ENCODE measurements around the gene TESK1.

DNA sequence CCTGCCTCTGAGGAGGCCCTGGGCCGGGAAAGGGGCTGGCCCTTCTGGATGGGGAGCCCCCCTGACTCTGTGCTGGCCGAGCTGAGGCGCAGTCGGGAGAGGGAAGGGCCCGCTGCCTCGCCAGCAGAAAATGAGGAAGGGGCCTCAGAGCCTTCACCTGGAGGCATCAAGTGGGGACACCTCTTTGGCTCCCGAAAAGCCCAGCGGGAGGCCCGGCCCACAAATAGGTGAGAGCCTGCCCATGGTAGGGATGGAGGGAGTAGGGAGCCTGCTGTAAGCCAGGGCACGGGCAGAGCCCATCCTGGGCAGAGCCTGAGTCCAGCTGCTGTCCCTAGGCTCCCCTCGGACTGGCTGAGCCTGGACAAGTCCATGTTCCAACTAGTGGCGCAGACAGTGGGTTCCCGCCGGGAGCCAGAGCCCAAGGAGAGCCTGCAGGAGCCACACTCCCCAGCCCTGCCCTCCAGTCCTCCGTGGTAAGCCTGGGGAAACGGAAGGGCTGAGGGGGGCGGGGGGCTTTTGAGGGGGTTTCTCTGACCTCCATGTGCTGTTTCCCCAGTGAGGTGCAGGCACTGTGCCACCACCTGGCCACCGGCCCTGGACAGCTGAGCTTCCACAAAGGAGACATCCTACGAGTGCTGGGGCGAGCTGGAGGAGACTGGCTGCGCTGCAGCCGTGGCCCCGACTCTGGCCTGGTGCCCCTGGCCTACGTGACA, 44.3 kb upstream of the TESK1 start:
- TF ChIP-seq, protein P1, sequence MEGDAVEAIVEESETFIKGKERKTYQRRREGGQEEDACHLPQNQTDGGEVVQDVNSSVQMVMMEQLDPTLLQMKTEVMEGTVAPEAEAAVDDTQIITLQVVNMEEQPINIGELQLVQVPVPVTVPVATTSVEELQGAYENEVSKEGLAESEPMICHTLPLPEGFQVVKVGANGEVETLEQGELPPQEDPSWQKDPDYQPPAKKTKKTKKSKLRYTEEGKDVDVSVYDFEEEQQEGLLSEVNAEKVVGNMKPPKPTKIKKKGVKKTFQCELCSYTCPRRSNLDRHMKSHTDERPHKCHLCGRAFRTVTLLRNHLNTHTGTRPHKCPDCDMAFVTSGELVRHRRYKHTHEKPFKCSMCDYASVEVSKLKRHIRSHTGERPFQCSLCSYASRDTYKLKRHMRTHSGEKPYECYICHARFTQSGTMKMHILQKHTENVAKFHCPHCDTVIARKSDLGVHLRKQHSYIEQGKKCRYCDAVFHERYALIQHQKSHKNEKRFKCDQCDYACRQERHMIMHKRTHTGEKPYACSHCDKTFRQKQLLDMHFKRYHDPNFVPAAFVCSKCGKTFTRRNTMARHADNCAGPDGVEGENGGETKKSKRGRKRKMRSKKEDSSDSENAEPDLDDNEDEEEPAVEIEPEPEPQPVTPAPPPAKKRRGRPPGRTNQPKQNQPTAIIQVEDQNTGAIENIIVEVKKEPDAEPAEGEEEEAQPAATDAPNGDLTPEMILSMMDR (conservative IDR thresholded peaks at IDR 0.05), result no peak
- TF ChIP-seq EZH2 (IDR thresholded peaks at IDR 0.05; ENCODE audit: low read depth), result no peak

All from PC-9 (cell line).